SK-N-MC (cell line): ENCODE measurements around the gene MRPL49.

ENCODE experiments used
- EZH2 ChIP-seq: fragments of 200-600 bp; sonication (generic); IDR thresholded peaks from one replicate; pipeline ENCODE4 v1.6.1; 2017; ENCODE audit warnings: antibody characterized with exemption
- FOXP2 ChIP-seq: optimal IDR thresholded peaks from 2 replicates; pipeline ENCODE3; 2011; ENCODE audit warnings: mild to moderate bottlenecking, moderate library complexity; ENCODE audit not compliant: insufficient read depth; ENCODE audit errors: extremely low read length, control extremely low read depth

GRCh38 chr11:65120831-65121230 is 1.3 kb upstream of the MRPL49 start:
- no peak for TF ChIP-seq EZH2
- no peak for TF ChIP-seq FOXP2
